SK-N-SH (cell line): ENCODE data around the gene ARGLU1. TPM values are rescaled to one million over a fixed set of nuclear protein-coding genes. Genes with fewer than 3 reads are reported as not detected.

Experiments
- CTCF ChIA-PET: fragments of 300-600, 350-600 bp; formaldehyde crosslinking; extraction: SDS; loops from one replicate; lab custom pipeline; 2021; lab: Yijun Ruan, JAX
- POLR2A ChIA-PET: fragments of 350-600 bp; sonication (Branson Sonifier 250); formaldehyde crosslinking; extraction: SDS; loops from one replicate; lab custom pipeline; 2020; ENCODE audit warnings: antibody characterized with exemption, inconsistent platforms; lab: Yijun Ruan, JAX
- DNase-seq: peaks from one replicate; pipeline ENCODE4 v3.0.0; 2012
- H2AFZ ChIP-seq: fragments of 200-600 bp; sonication (generic); 2 replicates; pipeline ENCODE4 v1.8.1; 2016; ENCODE audit warnings: antibody characterized with exemption, mild to moderate bottlenecking, low read depth
- H3F3A ChIP-seq: fragments of 200-600 bp; sonication (generic); replicated peaks from 2 replicates; pipeline ENCODE3; 2016; ENCODE audit warnings: antibody characterized with exemption, mild to moderate bottlenecking; ENCODE audit not compliant: insufficient read depth
- H3K27ac ChIP-seq, 2 experiments: fragments of 200-500 bp in 1 of 2; fragments of 200-600 bp in 1 of 2; sonication (Bioruptor generic) in 1 of 2; sonication (generic), shearing (Covaris generic) in 1 of 2; 2 replicates each; pipeline versions ENCODE4 v1.5.1 to v1.6.1; 2014 to 2016; ENCODE audit warnings: low read depth in 2 of 2, inconsistent platforms in 1 of 2, low read length in 1 of 2, mild to moderate bottlenecking in 1 of 2, mixed read lengths in 1 of 2
- H3K27me3 ChIP-seq: fragments of 200-600 bp; sonication (generic), shearing (Covaris generic); 2 replicates; pipeline ENCODE4 v1.6.1; 2016; ENCODE audit warnings: mixed run types; ENCODE audit not compliant: insufficient read depth
- H3K36me3 ChIP-seq, 2 experiments: fragments of 200-500 bp in 1 of 2; fragments of 200-600 bp in 1 of 2; sonication (Bioruptor generic) in 1 of 2; sonication (generic) in 1 of 2; replicated peaks in 1 of 2; 2 replicates each; pipeline versions ENCODE3 to v1.5.1; 2014 to 2016; ENCODE audit warnings: low read length in 1 of 2, mild to moderate bottlenecking in 1 of 2; ENCODE audit not compliant: insufficient read depth in 2 of 2, control insufficient read depth in 1 of 2
- H3K4me1 ChIP-seq, 2 experiments: fragments of 200-500 bp in 1 of 2; fragments of 200-600 bp in 1 of 2; sonication (Bioruptor generic) in 1 of 2; sonication (generic), shearing (Covaris generic) in 1 of 2; 2 replicates each; pipeline versions ENCODE4 v1.5.1 to v1.6.1; 2014 to 2016; ENCODE audit warnings: low read depth in 1 of 2, low read length in 1 of 2, mixed run types in 1 of 2; ENCODE audit not compliant: insufficient read depth in 2 of 2, control insufficient read depth in 1 of 2
- H3K4me2 ChIP-seq: fragments of 200-600 bp; sonication (generic), shearing (Covaris generic); 2 replicates; pipeline ENCODE4 v1.6.1; 2017; ENCODE audit warnings: mixed run types
- H3K4me3 ChIP-seq, 2 experiments: fragments of 200-500 bp in 1 of 2; fragments of 200-600 bp in 1 of 2; sonication (Bioruptor generic) in 1 of 2; sonication (generic), shearing (Covaris generic) in 1 of 2; 2 replicates each; pipeline versions ENCODE4 v1.5.1 to v1.8.1; 2014 to 2016; ENCODE audit warnings: low read depth in 2 of 2, inconsistent platforms in 1 of 2, low read length in 1 of 2, mild to moderate bottlenecking in 1 of 2, mixed read lengths in 1 of 2, moderate library complexity in 1 of 2
- H3K79me2 ChIP-seq: fragments of 200-600 bp; sonication (generic); 2 replicates; pipeline ENCODE4 v1.8.1; 2017; ENCODE audit warnings: mild to moderate bottlenecking; ENCODE audit not compliant: insufficient read depth
- H3K9ac ChIP-seq: fragments of 200-600 bp; sonication (generic); 2 replicates; pipeline ENCODE4 v1.6.1; 2017; ENCODE audit warnings: mixed run types
- H3K9me2 ChIP-seq: fragments of 200-600 bp; sonication (generic); 2 replicates; pipeline ENCODE4 v1.6.1; 2017; ENCODE audit warnings: mixed run types
- H3K9me3 ChIP-seq: fragments of 200-600 bp; sonication (generic); 2 replicates; pipeline ENCODE4 v1.6.1; 2017; ENCODE audit warnings: mixed run types, mild to moderate bottlenecking, moderate library complexity
- H4K20me1 ChIP-seq: fragments of 200-600 bp; sonication (generic); 2 replicates; pipeline ENCODE4 v1.6.1; 2017; ENCODE audit warnings: mild to moderate bottlenecking, mixed run types; ENCODE audit not compliant: insufficient read depth
- CHD2 ChIP-seq: fragments of 150-350 bp; IDR thresholded peaks from 2 replicates; pipeline ENCODE4 v1.6.1; 2018; ENCODE audit warnings: low read length; ENCODE audit not compliant: partially characterized antibody
- CTCF ChIP-seq: fragments of 200-600 bp; sonication (generic); IDR thresholded peaks from 2 replicates; pipeline ENCODE4 v1.6.1; 2017; ENCODE audit warnings: antibody characterized with exemption, mild to moderate bottlenecking, moderate library complexity
- ELF1 ChIP-seq: IDR thresholded peaks from 2 replicates; pipeline ENCODE4 v1.4.0; 2012
- EZH2phosphoT487 ChIP-seq: fragments of 200-600 bp; sonication (generic); IDR thresholded peaks from 2 replicates; pipeline ENCODE4 v1.6.1; 2017; ENCODE audit warnings: low read depth, mixed run types, mild to moderate bottlenecking, antibody characterized with exemption, moderate library complexity, borderline replicate concordance
- FOXJ3 ChIP-seq: sonication (generic); formaldehyde crosslinking; IDR thresholded peaks from 2 replicates; pipeline ENCODE4 v1.5.1; 2020; ENCODE audit warnings: mild to moderate bottlenecking, missing genetic modification reagents
- GABPA ChIP-seq: IDR thresholded peaks from 2 replicates; pipeline ENCODE4 v1.4.0; 2012; ENCODE audit warnings: low read depth, mild to moderate bottlenecking
- GATA2 ChIP-seq: sonication (generic); formaldehyde crosslinking; IDR thresholded peaks from 2 replicates; pipeline ENCODE4 v1.5.0; 2020; ENCODE audit warnings: mild to moderate bottlenecking, missing genetic modification reagents
- JUND ChIP-seq: IDR thresholded peaks from 2 replicates; pipeline ENCODE4 v1.4.0; 2012
- MEF2A ChIP-seq: IDR thresholded peaks from 2 replicates; pipeline ENCODE4 v1.4.0; 2012; ENCODE audit warnings: low read depth, borderline replicate concordance
- MXI1 ChIP-seq: IDR thresholded peaks from 2 replicates; pipeline ENCODE4 v1.6.1; 2012; ENCODE audit warnings: mild to moderate bottlenecking, low read depth, low read length, improper control_type of control experiment
- NRF1 ChIP-seq: IDR thresholded peaks from 2 replicates; pipeline ENCODE4 v1.6.1; 2012; ENCODE audit warnings: low read depth, mild to moderate bottlenecking, low read length
- PBX3 ChIP-seq: IDR thresholded peaks from 2 replicates; pipeline ENCODE4; 2012
- POLR2AphosphoS5 ChIP-seq: IDR thresholded peaks from 2 replicates; pipeline ENCODE4 v1.6.1; 2012; ENCODE audit warnings: low read depth, low read length
- RAD21 ChIP-seq: IDR thresholded peaks from 2 replicates; pipeline ENCODE4 v1.6.1; 2012; ENCODE audit warnings: mild to moderate bottlenecking, low read length
- RCOR1 ChIP-seq: fragments of 150-350 bp; IDR thresholded peaks from 2 replicates; pipeline ENCODE4 v1.6.1; 2017; ENCODE audit warnings: antibody characterized with exemption, low read length
- RFX5 ChIP-seq: IDR thresholded peaks from 2 replicates; pipeline ENCODE4 v1.6.1; 2012; ENCODE audit warnings: mild to moderate bottlenecking, improper control_type of control experiment, low read length
- RXRA ChIP-seq: IDR thresholded peaks from 2 replicates; pipeline ENCODE4 v1.4.0; 2012; ENCODE audit warnings: low read depth, mild to moderate bottlenecking, borderline replicate concordance
- SIN3A ChIP-seq: IDR thresholded peaks from 2 replicates; pipeline ENCODE4 v1.6.1; 2012; ENCODE audit warnings: low read depth, mild to moderate bottlenecking, low read length, moderate library complexity, borderline replicate concordance
- TCF12 ChIP-seq: IDR thresholded peaks from 2 replicates; pipeline ENCODE4 v1.4.0; 2012
- TEAD4 ChIP-seq: IDR thresholded peaks from 2 replicates; pipeline ENCODE4 v1.4.0; 2012; ENCODE audit warnings: mild to moderate bottlenecking, borderline replicate concordance; ENCODE audit not compliant: insufficient read depth
- WGBS: methylation state at CpG from one replicate; pipeline ENCODE4 v1.1.6; 2017; ENCODE audit warnings: low lambda C conversion rate; 5-methylcytosine and 5-hydroxymethylcytosine counted together
- polyA plus RNA-seq, 3 experiments: library from polyadenylated mRNA; depleted of rRNA; stranded (reverse); fragments of >200 nt; gene quantifications; 2 replicates each; pipeline ENCODE4 v1.2.3, GENCODE V29; 2012
- TF ChIP-seq, protein P1 (sequence below): IDR thresholded peaks from 2 replicates; pipeline ENCODE4 v1.4.0; 2012; ENCODE audit warnings: low read depth, borderline replicate concordance
- TF ChIP-seq, protein P2 (sequence below): IDR thresholded peaks from 2 replicates; pipeline ENCODE4 v1.4.0; 2012; ENCODE audit warnings: low read depth

The ARGLU1 gene
- polyA plus RNA-seq, 1 of the 3 experiments (the other 2 are of a cell fraction): 101 TPM

GRCh38 chr13:106575896-106576295 is 8.0 kb upstream of the ARGLU1 start:
- no peak overlapping the region for H3K4me2 ChIP-seq
- H4K20me1 ChIP-seq: no peaks in the 10 kb centered on the region
- no peak overlapping the region for H3K9ac ChIP-seq
- no peaks in the 10 kb centered on the region for H3K4me1 ChIP-seq
- H3K4me3 ChIP-seq: no peak overlapping the region
- no peak for DNase-seq
- TF ChIP-seq RFX5: no peak
- no peak for TF ChIP-seq RXRA
- TF ChIP-seq MXI1: no peak
- TF ChIP-seq JUND: no peak
- TF ChIP-seq CHD2: no peak
- TF ChIP-seq EZH2phosphoT487: no peak
- no peak for TF ChIP-seq GABPA
- TF ChIP-seq POLR2AphosphoS5: no peak
- TF ChIP-seq TCF12: no peak
- no peak for TF ChIP-seq FOXJ3 (CRISPR knock-in tag)
- TF ChIP-seq, protein P1, sequence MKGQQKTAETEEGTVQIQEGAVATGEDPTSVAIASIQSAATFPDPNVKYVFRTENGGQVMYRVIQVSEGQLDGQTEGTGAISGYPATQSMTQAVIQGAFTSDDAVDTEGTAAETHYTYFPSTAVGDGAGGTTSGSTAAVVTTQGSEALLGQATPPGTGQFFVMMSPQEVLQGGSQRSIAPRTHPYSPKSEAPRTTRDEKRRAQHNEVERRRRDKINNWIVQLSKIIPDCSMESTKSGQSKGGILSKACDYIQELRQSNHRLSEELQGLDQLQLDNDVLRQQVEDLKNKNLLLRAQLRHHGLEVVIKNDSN: no peak
- TF ChIP-seq RCOR1: no peak
- TF ChIP-seq MEF2A: no peak
- no peak for TF ChIP-seq CTCF
- no peak for TF ChIP-seq SIN3A
- TF ChIP-seq RAD21: no peak
- no peak for TF ChIP-seq NRF1
- H3K27ac ChIP-seq: no peak overlapping the region
- ChIA-PET POLR2A (no interaction called here), CTCF (interaction anchor here (0.7 to 2.2 kb wide), 3 partner anchors 44 to 594 kb away, joined by 3 to 7 read pairs (median 4); no protein-coding TSS in a partner anchor)
- no peaks in the 10 kb centered on the region for H3K9me2 ChIP-seq
- no peaks in the 10 kb centered on the region; the same call in 1 of the 2 replicates for H3K27me3 ChIP-seq
- H3F3A ChIP-seq: no peaks in the 10 kb centered on the region
- no peaks in the 10 kb centered on the region for H3K9me3 ChIP-seq
- no peaks in the 10 kb centered on the region for H3K36me3 ChIP-seq
- no peaks in the 10 kb centered on the region for H3K79me2 ChIP-seq
- no peak overlapping the region for H2AFZ ChIP-seq

- no peak for TF ChIP-seq JUND
- no peak for TF ChIP-seq RCOR1
- no peak for TF ChIP-seq GATA2 (CRISPR knock-in tag)
- TF ChIP-seq NRF1: no peak
- TF ChIP-seq ELF1: no peak
- no peak for TF ChIP-seq PBX3
- no peak for TF ChIP-seq TEAD4
- TF ChIP-seq, protein P2, sequence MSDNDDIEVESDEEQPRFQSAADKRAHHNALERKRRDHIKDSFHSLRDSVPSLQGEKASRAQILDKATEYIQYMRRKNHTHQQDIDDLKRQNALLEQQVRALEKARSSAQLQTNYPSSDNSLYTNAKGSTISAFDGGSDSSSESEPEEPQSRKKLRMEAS: no peak
- no peak for TF ChIP-seq MEF2A
- Histone ChIP-seq H3K79me2 (no peaks in the 10 kb centered on the region), H2AFZ (no peak overlapping the region), H3K27ac (no peak overlapping the region), H3K9me2 (no peaks in the 10 kb centered on the region), H3K4me1 (no peaks in the 10 kb centered on the region; a peak in 1 of 4 replicates), H3K9ac (no peak overlapping the region), H3K9me3 (no peaks in the 10 kb centered on the region), H3K36me3 (no peaks in the 10 kb centered on the region), H3K27me3 (no peaks in the 10 kb centered on the region), H3F3A (no peaks in the 10 kb centered on the region), H3K4me2 (no peak overlapping the region), H4K20me1 (no peaks in the 10 kb centered on the region), H3K4me3 (no peak overlapping the region)
- CTCF ChIA-PET: interaction anchor here (1.3 kb wide), 1 partner anchor 11 kb away, joined by 3 read pairs; no protein-coding TSS in a partner anchor
- DNase-seq: no peak
- POLR2A ChIA-PET: no interaction called here
- WGBS: 81% methylated on average over 3 of the region's 3 CpGs
Observed at GRCh38 chr13:106573868-106574267, 5.9 kb upstream of the ARGLU1 start.
